ENCODE data around the gene WDR5.

DNA sequence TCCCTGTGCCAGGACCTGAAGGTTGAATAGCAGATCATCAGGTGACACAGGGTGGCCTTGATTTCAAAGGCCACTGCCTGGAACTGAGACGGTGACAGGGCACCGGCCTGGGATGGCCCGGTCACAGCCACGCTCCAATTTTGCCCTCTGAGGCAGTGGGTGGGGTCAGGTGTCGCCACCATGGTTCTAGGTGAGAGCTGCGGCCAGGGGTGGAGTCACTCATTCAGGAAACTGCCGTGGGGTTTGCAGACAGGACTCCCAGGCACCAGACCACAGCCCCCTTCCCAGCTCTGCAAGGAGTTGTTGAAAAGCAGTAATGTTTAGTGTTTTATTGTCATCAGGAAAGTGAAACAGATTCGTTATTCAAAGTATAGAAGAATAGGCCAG is 45.8 kb downstream of the WDR5 start:
- TF ChIP-seq, protein P1, sequence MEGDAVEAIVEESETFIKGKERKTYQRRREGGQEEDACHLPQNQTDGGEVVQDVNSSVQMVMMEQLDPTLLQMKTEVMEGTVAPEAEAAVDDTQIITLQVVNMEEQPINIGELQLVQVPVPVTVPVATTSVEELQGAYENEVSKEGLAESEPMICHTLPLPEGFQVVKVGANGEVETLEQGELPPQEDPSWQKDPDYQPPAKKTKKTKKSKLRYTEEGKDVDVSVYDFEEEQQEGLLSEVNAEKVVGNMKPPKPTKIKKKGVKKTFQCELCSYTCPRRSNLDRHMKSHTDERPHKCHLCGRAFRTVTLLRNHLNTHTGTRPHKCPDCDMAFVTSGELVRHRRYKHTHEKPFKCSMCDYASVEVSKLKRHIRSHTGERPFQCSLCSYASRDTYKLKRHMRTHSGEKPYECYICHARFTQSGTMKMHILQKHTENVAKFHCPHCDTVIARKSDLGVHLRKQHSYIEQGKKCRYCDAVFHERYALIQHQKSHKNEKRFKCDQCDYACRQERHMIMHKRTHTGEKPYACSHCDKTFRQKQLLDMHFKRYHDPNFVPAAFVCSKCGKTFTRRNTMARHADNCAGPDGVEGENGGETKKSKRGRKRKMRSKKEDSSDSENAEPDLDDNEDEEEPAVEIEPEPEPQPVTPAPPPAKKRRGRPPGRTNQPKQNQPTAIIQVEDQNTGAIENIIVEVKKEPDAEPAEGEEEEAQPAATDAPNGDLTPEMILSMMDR (IDR thresholded peaks at IDR 0.05), result no peak
- TF ChIP-seq, protein P2, sequence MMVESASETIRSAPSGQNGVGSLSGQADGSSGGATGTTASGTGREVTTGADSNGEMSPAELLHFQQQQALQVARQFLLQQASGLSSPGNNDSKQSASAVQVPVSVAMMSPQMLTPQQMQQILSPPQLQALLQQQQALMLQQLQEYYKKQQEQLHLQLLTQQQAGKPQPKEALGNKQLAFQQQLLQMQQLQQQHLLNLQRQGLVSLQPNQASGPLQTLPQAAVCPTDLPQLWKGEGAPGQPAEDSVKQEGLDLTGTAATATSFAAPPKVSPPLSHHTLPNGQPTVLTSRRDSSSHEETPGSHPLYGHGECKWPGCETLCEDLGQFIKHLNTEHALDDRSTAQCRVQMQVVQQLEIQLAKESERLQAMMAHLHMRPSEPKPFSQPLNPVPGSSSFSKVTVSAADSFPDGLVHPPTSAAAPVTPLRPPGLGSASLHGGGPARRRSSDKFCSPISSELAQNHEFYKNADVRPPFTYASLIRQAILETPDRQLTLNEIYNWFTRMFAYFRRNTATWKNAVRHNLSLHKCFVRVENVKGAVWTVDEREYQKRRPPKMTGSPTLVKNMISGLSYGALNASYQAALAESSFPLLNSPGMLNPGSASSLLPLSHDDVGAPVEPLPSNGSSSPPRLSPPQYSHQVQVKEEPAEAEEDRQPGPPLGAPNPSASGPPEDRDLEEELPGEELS (CRISPR knock-in tag; IDR thresholded peaks at IDR 0.05), result no peak
- TF ChIP-seq, protein P3, sequence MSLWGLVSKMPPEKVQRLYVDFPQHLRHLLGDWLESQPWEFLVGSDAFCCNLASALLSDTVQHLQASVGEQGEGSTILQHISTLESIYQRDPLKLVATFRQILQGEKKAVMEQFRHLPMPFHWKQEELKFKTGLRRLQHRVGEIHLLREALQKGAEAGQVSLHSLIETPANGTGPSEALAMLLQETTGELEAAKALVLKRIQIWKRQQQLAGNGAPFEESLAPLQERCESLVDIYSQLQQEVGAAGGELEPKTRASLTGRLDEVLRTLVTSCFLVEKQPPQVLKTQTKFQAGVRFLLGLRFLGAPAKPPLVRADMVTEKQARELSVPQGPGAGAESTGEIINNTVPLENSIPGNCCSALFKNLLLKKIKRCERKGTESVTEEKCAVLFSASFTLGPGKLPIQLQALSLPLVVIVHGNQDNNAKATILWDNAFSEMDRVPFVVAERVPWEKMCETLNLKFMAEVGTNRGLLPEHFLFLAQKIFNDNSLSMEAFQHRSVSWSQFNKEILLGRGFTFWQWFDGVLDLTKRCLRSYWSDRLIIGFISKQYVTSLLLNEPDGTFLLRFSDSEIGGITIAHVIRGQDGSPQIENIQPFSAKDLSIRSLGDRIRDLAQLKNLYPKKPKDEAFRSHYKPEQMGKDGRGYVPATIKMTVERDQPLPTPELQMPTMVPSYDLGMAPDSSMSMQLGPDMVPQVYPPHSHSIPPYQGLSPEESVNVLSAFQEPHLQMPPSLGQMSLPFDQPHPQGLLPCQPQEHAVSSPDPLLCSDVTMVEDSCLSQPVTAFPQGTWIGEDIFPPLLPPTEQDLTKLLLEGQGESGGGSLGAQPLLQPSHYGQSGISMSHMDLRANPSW (CRISPR knock-in tag; conservative IDR thresholded peaks at IDR 0.05; ENCODE audit: low read depth), result no peak
- TF ChIP-seq NR1H2 (CRISPR knock-in tag; IDR thresholded peaks at IDR 0.05) (no peak), KAT7 (CRISPR knock-in tag; IDR thresholded peaks at IDR 0.05; ENCODE audit: borderline replicate concordance) (no peak), JUN (CRISPR knock-in tag; IDR thresholded peaks at IDR 0.05) (no peak), NR3C1 (CRISPR knock-in tag; conservative IDR thresholded peaks at IDR 0.05; ENCODE audit: low read depth) (no peak), MXD4 (CRISPR knock-in tag; IDR thresholded peaks at IDR 0.05; ENCODE audit: borderline replicate concordance) (no peak)
- TF ChIP-seq, protein P4, sequence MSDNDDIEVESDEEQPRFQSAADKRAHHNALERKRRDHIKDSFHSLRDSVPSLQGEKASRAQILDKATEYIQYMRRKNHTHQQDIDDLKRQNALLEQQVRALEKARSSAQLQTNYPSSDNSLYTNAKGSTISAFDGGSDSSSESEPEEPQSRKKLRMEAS (CRISPR knock-in tag; IDR thresholded peaks at IDR 0.05), result no peak
- TF ChIP-seq, protein P5, sequence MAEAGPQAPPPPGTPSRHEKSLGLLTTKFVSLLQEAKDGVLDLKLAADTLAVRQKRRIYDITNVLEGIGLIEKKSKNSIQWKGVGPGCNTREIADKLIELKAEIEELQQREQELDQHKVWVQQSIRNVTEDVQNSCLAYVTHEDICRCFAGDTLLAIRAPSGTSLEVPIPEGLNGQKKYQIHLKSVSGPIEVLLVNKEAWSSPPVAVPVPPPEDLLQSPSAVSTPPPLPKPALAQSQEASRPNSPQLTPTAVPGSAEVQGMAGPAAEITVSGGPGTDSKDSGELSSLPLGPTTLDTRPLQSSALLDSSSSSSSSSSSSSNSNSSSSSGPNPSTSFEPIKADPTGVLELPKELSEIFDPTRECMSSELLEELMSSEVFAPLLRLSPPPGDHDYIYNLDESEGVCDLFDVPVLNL (CRISPR knock-in tag; IDR thresholded peaks at IDR 0.05; ENCODE audit: borderline replicate concordance, low read depth), result no peak
- TF ChIP-seq, protein P6, sequence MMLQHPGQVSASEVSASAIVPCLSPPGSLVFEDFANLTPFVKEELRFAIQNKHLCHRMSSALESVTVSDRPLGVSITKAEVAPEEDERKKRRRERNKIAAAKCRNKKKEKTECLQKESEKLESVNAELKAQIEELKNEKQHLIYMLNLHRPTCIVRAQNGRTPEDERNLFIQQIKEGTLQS (CRISPR knock-in tag; conservative IDR thresholded peaks at IDR 0.05), result no peak
